Measurements from ENCODE around the gene RIC1.
"Not testable (repeated sequence)": the region's sequence is repeated elsewhere in the genome, so short reads cannot be mapped to it uniquely, and the experiment has no call there.

The RIC1 gene

DNA sequence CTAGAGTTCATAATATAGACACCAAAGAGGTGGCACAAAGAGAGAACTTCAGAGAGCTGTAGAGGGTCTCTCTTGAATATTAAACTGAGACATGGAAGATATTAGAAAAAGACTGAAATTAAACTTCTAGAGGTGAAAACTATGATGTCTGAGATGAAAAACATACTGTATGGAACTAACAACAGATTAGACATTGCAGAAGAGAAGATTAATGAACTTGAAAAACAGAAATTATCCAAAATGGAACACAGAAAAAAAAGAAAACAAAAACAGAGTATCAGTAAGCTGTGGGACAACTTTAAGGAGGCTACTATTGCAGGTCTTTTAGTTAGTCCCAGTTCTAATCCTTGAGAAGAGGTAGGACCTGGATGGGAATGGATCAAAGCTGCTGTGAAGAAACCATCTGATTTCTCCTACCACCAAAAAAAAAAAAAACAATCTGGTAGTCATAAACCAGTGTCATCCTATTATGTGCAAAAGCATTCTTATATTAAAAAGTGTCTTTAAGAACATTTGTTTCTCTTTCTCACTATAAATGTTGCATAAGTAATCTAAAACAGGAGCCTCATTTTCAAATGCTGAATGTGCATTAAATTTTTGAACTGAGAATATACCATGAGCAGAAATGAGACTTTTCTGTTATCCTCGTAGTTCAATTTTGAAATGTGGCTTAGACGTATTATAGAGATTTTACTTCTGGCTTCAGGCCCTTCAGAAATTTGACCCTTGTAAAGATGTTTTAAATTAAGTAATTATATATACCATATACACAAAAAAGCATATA is 107.8 kb downstream of the RIC1 start:
- no peak for DNase-seq

DNA sequence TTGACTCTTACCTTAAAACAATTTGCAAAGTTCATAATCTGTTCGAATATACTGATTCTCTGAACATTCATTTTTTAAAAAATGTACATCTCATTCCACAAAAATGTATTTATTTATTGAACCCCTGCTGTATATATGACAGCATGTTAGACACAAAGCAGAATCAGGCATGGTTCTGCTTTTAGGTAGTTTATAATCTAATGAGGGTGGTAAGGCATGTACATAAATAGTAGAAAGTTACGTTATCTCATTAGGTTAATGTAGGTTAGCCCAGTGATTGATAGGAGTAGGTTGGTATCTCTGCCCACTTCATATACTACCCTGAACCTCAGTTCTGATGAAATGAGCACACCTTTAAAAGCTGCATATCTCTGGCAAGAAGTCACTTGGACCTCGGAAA is 114.2 kb downstream of the RIC1 start:
- DNase-seq, result no peak

DNA sequence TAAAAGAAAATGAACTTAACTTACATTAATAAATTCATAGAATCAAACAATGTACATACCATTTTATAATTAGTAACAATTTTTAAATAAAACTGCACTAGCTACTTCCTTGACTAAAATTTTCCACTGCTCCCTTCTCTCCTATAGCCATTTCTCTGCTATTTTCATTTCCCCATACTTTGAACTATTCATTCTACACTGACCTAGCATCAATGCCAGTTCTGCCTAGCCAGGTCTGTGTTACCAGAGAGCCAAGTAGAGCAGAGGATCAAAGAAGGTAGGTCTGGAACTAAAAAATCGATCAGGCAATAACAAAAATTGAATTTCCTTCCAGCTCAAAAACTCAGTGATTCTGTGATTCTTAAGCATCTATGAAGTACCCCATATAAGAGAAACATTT is 119.5 kb downstream of the RIC1 start:
- no peak for DNase-seq

DNA sequence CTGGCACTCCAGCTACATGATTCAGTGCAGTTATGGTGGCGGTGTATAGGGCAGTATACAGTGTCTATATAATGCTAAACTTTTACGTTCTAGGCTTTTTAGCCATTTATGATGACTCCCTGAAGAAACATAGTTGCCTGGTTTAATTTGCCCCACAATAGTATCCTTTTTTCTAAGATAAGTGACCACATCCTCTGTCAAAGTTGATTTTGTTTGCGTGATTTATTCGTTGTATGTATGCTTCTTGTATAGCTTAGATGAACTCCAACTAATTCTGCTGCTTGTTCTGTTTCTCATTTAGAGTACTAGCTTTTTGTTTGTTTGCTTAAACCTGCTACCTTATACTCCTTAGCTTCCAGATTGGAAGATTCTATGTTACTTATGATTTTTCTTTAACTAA is 120.4 kb downstream of the RIC1 start:
- no peak for DNase-seq

DNA sequence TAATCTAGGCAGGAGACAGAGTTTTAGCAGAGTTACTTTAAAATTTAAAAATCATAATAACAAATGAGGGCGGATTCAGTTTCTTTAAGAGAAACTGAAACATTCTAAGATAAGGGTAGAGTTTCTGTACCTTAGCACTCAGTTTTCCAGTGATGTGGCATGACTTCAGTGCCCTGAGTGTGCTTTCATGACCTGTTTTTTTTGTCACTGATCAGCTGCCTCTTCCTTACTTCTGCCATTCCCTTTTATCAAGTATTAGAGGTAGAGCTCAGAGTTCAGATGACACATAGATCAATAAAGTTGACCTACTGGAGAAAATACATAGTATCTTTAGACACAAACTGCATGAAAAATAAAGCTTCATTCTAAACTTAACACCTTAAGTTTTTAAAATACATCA is 121.7 kb downstream of the RIC1 start:
- DNase-seq, result no peak

DNA sequence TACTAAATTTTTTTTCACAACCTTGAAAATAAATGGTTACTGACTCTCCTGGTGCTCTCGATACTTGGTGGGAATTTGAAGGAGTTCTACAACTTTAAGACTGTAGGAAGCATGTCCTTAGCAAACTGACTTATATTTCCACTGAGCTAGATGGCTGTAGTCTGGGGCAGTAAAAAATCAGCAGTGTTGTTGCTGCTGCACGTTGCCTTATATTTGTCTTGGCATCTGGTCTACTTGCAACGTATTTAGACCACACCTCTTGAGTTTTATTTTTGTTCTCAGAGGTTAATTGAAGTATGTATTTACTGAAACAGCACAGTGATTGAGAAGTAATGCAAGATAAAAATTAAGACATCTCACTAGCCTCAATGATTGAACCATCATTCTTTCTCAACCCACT is 127.7 kb downstream of the RIC1 start:
- DNase-seq, result no peak

DNA sequence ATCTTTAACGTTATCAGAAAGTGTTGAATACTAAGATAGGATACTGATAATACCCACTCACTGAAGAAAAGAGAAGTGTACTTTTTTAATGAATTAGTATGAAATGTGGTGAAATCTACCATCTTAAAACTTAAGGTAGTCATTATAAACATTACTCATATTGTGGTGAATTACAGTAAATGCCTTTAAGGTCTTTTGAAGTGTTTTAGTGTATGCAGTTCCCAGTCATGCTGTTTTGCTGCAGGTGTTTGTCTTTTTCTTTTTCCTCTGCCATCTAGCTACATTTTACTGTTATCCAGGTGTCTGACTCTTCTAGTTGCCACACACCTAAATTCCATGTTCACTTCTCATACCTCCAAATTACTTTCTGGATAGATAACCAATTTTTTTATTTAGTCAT is 131.4 kb downstream of the RIC1 start:
- no peak for DNase-seq

DNA sequence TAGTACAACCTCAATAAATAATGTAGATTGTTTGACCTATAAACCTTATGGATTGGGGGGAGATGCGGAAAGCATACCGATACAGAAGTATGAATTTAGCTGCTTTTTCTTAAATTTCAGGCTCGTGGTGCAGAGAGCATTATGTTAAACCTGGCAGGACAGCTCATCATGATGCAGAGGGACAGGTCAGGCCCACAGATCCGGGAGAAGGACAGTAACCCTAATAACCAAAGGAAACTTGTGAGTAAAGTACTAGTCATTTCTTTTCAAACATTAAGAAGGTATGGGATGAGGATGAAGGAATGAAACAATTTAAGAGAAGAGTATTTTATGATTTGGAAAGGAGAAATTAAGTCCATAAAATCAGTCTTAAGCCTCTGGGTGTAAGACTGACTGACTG is 133.5 kb downstream of the RIC1 start:
- DNase-seq, result no peak

DNA sequence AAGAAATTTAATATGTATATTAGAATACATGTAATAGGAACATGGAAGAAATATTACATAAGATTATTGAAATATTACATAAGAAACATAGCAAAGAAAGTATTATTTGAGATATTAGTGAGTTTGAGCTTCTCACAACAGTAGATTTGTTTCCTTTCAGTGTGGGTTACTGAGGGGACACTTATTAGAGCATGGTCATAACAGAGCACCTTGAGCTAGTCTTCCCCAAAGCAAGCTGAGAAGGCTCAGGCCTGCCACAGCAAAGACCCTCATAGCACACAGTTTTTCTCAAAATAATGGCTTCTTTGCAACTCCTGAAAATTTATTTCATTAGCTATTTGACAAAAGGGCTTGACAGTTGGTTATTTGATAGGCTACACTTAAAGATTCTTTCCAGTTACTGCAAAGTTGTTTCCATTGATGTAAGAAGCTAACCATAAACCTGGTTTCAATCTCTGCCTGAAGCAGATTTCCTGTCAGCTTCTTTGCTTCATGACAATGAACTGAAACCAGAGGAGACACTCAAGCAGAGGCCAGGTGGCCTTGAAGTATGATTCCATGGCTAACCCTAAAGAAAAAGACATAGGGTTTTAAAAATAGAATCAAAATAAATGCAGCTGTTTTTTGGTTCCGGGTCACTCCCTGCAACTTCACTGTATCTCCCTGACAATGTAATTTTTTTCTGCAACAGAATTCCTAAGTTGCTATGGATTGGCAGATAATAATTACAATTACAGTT is 135.4 kb downstream of the RIC1 start:
- no peak for DNase-seq

DNA sequence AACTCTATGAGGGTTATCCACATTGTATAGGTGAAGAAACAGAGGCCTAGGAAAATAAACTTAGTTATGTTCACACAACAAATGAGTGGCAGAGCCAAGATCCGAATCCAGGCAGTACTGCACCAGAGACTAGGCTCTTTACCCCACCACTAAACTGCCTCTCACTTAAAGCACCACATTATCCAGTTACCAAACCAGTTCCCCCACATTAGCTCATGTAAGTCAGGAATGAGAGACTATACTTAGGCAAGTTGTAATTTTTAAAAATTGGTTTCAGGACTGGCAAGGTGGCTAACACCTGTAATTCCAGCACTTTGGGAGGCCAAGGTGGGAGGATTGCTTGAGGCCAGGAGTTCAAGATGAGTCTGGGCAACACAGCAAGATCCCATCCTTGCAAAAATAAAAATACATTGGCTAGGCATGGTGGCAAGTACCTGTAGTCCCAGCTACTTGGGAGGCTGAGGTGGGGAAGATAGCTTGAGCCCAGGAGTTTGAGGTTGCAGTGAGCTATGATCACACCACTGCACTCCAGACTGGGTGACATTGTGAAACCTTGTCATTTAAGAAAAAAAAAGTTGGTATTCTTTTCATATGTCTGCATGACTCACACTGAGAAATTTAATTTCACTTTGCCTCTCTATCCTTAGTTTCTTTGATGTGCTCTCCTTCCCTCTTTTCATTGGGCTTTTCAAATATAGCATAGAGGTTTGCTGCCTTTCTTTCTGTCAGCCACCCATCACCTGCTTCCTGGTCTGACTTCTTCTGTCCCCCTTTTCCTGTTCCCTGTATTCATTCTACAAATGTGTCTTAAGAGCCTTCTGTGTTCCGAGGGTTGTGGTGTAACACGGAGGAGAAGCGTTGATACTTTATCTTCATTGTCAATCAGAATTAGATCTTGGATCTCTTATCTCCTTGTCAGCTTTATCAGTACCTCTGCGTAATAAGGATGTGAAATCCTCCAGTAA is 139.3 kb downstream of the RIC1 start:
- DNase-seq, result no peak

DNA sequence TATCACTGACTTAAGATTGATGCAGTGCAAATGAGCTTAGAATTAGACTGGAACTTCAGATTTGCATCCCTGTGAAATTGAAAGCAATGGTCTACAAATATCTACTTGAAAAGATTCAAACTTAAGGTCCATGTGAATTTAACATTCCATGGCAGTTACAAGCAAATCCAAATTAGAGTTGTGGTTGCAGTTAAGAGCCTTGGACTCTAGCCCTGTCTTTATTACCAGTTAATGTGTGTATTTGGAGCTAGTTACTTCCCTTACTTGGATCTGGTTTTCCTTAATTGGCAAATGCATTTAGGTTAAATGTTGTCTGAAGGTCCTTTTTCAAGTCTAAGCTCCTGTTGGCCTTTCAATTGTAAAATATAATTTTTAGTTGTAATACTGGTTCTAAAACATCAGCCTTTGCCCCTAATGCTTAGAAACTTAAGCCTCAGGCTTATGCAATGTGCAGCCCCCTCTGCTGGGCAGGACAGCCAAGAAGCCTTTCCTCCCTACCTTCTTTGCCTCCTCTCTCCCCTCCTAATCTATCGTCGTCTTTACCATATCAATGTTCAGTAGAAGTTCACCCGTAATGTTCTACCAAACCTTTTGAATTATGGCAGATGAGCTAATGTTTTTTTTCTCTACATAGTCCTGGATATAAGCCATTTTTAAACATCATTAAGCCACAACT is 144.6 kb downstream of the RIC1 start:
- DNase-seq, result no peak

DNA sequence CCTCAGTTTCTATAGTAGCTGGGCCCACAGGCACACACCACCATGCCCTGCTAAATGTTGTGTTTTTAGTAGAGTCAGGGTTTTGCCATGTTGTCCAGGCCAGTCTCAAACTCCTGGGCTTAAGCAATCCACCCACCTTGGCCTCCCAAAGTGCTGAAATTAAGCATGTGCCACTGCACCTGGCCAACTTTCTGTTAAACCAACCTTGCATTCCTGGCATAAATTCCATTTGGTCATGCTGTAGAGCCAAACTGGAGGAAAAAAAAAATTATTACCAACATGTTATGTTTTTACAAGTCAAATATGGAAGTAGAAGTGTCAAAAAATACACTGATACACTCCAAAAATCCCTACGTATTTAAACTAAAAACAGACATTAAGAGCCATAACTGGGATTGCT is 149.9 kb downstream of the RIC1 start:
- DNase-seq, result no peak

DNA sequence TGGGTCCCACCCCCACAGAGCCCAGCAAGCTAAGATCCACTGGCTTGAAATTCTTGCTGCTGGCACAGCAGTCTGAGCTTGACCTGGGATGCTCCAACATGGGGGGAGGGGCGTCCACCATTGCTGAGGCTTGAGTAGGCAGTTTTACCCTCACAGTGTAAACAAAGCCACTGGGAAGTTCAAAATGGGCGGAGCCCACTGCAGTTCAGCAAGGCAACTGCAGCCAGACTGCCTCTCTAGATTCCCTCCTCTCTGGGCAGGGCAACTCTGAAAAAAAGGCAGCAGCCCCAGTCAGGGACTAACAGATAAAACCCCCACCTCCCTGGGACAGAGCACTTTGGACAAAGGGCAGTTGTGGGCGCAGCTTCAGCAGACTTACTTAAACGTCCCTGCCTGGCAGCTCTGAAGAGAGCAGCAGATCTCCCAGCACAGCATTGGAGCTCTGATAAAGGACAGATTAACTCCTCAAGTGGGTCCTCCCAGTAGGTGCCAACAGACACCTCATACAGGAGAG is 150.9 kb downstream of the RIC1 start:
- not testable (repeated sequence) for DNase-seq

DNA sequence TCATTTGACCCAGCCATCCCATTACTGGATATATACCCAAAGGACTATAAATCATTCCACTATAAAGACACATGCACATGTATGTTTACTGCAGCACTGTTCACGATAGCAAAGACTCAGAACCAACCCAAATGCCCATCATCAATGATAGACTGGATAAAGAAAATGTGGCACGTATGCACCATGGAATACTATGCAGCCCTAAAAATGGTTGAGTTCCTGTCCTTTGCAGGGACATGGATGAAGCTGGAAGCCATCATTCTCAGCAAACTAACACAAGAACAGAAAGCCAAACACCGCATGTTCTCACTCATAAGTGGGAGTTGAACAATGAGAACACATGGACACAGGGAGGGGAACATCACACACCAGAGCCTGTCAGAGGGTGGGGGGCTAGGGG is 154.5 kb downstream of the RIC1 start:
- DNase-seq, result not testable (repeated sequence)

DNA sequence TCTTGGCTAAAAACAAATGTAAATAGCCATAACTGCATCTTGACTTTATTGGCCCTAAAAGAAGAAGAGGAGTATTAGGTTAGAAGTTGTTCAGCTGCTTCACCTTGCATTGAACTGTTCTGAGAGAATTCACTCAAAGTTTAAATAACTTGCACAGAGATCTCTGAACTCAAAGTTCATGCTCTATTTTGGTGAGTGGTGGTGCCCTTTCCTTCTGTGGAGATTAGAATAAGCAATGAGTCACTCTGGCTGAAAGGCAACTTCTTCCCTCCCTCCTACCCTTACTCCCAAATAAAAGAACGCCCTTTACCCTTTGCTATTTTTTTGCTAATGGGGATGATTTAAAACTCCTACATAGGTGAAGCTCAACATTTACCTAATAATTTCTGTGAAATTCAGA is 155.1 kb downstream of the RIC1 start:
- no peak for DNase-seq

DNA sequence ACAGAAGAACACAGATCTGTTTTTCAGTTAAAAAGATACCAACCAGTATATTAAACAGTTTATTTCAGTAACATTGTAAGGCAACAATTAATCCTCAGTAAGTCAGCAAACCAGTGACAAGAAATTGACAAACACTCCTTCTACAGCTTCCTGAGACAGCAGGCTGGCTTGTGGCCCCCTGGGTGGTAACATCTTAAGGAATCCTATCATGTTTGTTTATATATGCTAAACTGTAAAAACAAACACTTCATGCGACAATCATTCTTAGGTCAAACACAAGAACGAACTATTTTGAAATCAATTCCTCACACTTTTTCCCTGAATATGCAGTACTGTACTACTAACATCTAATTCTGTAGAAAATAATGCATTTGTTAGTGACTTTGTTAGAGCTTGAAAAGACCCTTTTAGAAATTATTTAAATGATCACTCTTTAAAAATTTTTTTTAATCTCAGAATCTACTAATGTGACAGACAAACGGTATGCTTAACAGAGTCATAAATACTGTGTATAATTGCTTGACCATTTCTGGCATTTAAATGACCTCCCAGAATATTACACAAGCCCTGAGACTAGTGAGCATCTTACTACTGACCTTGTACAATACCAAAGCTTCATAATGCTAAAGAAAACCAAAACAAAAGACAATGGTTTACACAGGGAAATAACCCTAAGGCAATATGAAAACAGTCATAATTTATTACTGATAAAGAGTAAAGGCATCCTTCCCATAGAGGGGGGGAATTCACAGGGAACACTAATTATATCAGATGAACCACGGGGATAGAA is 155.8 kb downstream of the RIC1 start:
- no peak for DNase-seq

DNA sequence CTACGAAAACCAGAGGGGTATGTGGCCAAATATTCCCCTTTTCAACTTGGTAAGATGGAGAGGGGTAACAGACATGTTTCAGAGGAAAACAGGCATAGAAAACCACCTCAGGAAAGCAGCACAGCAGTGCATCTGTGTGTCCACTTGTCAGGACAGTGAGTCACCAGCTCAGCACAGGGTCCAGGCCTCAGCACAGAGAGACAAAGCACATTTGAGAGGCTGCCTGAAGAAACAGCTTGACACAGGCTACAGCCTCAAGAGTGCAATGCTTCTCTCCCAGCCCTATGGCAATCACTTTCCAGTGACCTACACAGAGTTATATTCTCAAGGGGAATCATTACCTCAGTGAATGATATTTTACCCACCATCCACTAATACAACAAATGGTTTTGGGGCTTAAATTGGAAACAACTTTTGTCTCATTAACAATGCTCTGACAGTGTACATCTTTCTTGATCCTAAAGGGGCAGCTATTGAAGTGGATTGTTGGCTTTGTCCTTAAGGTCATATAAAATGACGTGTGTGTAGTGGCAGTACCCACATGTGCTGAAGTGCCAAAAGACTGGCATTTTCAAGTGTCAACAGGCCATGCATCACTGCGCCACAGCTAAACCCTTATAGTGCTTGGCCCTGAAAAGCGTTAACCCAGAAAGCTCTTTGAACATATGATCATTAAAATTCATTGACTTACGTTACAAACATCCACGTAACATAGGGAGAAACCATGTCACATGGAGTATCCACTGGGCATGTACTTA is 157.6 kb downstream of the RIC1 start:
- DNase-seq, result no peak

DNA sequence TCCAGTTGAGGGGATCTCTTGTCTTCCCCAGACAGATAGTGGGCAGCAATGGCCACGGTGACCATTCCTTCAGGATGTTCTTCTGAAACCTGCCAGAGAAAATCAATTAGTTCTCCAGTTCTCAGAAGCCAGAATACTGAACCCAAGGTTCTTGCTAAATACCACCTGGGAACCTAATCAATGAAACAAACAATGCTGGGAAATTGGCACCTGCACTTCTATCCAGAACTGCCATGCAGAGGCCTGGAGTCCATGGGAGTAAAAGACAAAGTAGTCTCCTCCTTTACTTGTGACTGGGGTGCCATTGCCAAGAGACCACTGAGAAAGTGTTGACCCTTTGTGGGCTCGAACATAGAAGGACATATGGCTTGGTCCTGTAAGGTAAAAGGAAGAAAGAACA is 158.3 kb downstream of the RIC1 start:
- DNase-seq, result no peak

DNA sequence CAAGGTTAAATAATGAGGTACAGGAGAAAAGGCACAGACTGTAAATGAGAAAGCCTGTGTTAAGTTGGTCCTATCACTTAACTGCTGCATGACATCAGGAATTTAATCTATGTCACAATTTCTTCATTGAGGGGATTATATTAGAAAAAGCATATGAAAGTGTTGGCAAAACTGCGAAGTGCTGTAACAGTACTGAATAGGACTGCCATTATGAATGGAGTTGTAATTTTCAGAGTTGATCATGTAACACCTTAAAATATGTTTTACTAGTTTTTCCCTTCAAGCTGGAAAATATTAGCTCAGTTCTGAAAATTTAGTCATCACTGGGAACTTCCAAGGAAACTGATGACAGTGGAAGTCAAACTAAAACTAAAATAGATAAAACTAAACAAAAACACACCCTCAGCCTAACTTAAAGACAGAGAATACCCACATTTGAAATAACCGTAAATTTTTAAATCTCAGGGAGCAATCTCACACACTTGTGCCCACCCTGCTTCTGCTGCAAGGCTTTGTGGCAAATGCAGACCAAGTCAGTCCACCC is 158.9 kb downstream of the RIC1 start:
- DNase-seq, result no peak

DNA sequence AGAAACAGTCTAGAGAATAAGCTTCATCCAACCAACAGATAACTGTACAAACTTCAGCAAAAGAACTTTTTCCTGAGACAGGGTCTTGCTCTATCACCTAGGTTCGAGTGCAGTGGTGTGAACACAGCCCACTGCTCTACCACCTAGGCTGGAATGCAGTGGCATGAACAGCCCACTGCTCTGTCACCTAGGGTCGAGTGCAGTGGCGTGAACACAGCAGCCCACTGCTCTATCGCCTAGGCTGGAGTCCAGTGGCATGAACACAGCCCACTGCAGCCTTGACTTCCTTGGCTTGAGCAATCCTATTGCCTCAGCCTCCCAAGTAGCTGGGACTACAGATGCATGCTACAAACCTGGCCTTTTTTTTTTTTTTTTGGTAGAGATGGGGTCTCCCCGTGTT is 160.6 kb downstream of the RIC1 start:
- DNase-seq, result no peak

DNA sequence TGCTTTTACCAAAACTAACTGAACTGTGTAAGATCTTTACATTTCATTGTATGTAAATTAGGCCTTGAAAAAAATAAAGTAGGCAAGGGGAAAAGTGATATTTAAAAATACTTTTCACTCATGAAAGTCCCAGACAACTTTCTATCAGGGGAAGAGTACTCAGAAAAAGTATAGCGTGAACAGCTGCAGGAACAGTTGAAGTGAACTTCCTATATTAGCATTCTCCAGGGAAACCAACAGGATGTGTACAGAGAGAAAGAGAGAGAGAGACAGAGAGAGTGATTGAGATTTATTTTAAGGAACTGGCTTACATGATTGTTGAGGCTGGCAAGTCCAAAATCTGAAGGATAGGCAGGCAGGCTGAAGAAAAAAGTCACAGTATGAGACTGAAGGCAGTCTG is 162.0 kb downstream of the RIC1 start:
- DNase-seq, result no peak
